Fibroblast of villous mesenchyme (primary cell): ENCODE results near the gene OR11H1. TPM values are rescaled to one million over a fixed set of nuclear protein-coding genes. Genes with fewer than 3 reads are reported as not detected.
"Not testable (repeated sequence)": the region's sequence is repeated elsewhere in the genome, so short reads cannot be mapped to it uniquely, and the experiment has no call there.

ENCODE experiments used
- DNase-seq: peaks from one replicate; pipeline ENCODE4 v3.0.0-alpha.2; 2010; ENCODE audit warnings: low read depth
- H3K4me3 ChIP-seq: 2 replicates; pipeline ENCODE4 v1.5.1; 2011; ENCODE audit warnings: low read depth, mild to moderate bottlenecking, low read length
- total RNA-seq: library from RNA; depleted of rRNA; stranded (reverse); fragments of >200 nt; gene quantifications from 2 replicates; pipeline ENCODE4 v1.2.3, GENCODE V29; 2012

Gene OR11H1, protein sequence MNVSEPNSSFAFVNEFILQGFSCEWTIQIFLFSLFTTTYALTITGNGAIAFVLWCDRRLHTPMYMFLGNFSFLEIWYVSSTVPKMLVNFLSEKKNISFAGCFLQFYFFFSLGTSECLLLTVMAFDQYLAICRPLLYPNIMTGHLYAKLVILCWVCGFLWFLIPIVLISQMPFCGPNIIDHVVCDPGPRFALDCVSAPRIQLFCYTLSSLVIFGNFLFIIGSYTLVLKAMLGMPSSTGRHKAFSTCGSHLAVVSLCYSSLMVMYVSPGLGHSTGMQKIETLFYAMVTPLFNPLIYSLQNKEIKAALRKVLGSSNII
- total RNA-seq: not detected in 2 replicates

- not testable (repeated sequence) for H3K4me3 ChIP-seq, DNase-seq
These were observed at the start of gene OR11H1 for GRCh38 chr22:15527892-15528291. TSS of gene OR11H1 (plus strand) at chr22:15528192. CDS start at chr22:15528192, 0 bp downstream.

GRCh38 chr22:15509967-15510366, 18.0 kb upstream of the OR11H1 start:
- not testable (repeated sequence) for DNase-seq, H3K4me3 ChIP-seq

DNA sequence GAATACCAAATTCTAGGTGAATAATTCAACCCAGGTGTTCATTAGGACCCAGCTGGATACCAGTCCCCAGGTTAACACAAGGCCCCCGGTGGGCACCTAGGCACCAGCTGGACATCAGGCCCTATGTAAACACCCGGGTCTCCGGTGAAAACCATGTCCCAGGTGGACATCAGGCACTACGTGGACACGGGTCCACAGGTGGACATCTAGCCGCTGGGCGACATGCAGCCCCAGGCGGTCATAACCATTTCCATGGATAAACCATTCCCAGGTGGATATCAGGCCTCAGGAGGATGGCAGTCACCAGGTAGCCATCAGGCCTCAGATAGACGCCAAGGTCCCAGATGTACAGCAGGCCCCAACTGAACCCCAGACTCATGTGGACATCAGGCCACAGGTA, 12.1 kb upstream of the OR11H1 start:
- not testable (repeated sequence) for DNase-seq, H3K4me3 ChIP-seq

DNA sequence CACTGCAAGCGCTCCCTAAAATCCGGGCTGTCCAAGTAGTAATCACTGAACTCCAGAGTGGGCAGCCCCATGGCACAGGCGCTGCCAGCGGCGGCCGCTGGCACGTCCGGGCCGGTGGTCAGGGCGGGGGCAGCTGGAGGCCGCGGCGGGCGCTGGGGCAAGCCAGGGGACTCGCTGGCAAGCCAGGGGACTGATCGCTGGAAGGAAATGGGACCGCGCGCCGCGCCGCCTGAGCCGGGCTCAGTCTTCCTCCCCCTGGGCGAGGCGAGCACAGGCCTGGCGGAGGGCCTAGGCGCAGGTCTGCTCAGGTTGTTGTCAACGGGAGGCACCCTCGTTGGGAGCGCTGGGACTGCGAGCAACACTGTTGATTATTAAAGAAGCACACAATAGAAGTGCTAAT, 25.8 kb downstream of the OR11H1 start:
- H3K4me3 ChIP-seq, DNase-seq: not testable (repeated sequence)

GRCh38 chr22:15563461-15563860, 35.5 kb downstream of the OR11H1 start:
- not testable (repeated sequence) for H3K4me3 ChIP-seq, DNase-seq

- DNase-seq, H3K4me3 ChIP-seq: not testable (repeated sequence)
These were observed 37.1 kb downstream of the OR11H1 start for GRCh38 chr22:15565063-15565462.

Other genes starting within 250 kb of the OR11H1 start
- gene POTEH, start 161.8 kb downstream of the OR11H1 start, total RNA-seq: not detected in 2 replicates